ENCODE data around the gene SORBS2. TPM values are rescaled to one million over a fixed set of nuclear protein-coding genes. Genes with fewer than 3 reads are reported as not detected.
"Not testable (repeated sequence)": the region's sequence is repeated elsewhere in the genome, so short reads cannot be mapped to it uniquely, and the experiment has no call there.

Gene SORBS2
- total RNA-seq, 1 experiment from 2014 or later = 1.5 TPM

DNA sequence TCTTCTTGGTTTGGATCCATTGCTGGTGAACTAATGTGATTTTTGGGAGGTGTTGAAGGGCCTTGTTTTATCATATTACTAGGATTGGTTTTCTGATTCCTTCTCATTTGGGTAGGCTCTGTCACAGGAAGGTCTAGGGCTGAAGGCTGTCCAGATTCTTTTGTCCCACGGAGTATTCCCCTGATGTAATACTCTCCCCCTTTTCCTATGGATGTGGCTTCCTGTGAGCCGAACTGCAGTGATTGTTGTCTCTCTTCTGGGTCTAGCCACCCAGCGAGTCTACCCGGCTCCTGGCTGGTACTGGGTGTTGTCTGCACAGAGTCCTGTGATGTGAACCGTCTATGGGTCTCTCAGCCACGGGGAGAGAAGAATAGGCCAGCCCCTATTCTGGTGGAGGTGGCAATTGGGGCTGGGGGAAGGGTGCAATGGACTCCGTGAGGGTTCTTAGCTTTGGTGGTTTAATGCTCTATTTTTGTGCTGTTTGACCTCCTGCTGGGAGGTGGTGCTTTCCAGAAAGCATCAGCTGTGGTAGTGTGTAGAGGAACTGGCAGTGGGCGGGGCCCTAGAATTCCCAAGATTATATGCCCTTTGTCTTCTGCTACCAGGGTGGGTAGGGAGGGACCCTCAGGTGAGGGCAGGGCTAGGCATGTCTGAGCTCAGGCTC is 252.6 kb downstream of the SORBS2 start:
- not testable (repeated sequence) for DNase-seq (ENCODE audit: low spot score)

DNA sequence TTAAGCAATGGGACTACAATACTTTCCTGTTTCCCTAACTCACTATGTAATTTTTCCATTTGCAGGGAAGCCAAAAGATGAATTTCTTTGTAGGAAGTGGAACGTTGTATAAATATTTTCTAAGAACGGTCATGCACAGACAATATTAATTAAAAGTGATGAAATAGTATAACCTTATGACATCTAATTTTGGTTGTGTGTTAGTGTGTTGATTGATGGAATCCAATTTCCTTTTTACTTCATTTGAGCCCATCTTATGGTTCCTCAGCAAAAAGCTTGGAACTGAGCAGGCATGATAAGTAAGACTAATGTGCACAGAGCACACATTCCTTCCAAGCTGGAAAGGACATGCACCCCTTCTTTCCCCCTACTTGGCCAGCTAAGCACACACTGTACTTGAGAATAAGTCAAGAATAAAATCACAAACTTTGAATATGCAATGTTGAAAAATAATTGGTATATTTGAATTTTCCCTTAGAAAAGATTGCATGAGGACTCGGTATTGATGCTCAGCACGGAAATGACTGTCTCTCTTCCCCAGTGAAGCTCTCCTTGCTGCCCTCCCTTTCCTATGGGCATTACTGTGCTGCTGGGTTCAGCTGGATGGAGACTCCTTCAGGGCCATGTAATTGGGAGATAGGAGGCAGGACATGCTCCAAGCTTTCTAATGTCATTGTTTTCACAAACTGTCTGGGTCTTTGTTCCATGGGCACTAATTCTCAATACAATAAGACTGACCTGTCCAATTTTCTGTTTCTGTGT is 257.4 kb downstream of the SORBS2 start:
- no peak for DNase-seq (ENCODE audit: low spot score)

DNA sequence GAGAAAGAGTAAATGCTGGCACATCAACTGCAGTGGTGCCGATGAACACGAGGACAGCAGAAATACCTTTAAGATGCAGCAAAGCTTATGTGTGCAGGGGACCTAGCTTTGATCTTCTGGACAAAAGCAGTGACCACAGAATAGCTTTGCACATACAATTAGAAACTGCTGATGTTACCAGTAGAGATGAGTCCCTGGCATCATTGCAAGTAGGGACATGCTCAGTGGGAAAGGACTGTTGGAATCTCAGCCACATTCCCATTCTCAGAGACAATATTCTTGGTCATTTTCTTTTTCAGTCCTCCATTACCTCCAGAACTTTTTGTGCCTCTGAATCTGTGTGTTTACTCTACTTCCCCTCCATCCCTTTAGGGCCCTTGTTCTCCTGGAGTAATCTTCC is 259.7 kb downstream of the SORBS2 start:
- no peak for DNase-seq (ENCODE audit: low spot score)

DNA sequence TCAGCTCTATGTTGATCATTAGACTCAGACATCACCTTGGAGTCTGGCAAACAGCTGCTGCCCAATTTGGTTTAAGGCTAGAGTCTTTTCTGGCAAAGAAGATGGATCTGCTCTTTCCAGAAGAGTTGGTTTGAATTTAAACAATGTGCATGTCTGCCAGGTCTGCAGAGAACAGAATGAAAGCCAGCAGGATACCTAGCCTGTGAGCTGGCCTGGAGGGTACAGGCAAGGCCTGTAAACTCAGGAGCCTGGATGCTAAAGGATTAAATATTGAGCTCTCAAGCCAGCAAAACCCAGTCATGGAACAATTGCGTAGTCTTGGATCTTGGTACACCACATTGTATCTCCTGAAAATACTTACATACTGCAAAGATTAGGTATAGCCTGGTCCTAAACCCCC is 261.1 kb downstream of the SORBS2 start:
- no peak for DNase-seq (ENCODE audit: low spot score)

DNA sequence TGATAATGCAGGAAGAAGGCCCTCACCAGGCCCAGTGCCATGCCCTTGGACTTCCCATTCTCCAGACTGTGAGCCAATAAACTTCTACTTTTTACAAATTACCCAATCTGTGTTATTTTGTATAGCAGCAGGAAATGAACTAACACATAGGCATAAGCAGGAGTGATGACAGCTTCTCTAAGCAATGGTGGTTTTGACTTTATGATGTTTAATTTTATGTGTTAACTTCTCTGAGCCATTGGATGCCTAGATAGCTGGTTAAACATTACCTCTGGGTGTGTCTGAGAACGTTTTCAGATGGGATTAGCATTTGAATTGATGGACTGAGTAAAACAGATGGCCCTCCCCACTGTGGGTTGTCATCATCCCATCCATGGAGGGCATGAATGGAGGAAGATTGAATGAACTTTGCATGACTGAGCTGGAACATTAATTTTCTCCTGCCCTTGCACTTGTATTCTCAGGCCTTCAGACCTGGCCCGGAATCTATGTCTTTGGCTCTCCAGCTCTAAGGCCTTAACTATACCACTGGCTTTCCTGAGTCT is 262.8 kb downstream of the SORBS2 start:
- no peak for DNase-seq (ENCODE audit: low spot score)

DNA sequence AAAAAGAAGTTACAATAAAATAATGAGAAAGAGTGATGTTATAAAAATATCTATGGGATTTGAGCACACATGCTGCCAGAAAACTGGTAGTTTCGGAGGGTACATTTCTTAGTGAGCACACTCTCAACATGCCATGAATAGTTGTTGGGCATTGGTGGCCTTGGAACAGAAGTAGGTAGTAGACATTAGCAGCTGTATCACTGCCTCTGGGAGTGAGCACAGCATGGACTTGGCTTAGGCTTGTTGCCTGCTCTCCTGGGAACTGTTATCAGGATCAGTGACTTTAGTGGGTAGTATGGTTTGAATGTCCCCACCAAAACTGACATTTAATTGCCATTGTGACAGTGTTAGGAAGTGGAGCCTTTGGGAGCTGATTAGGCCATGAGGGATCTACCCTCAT is 263.4 kb downstream of the SORBS2 start:
- no peak for DNase-seq (ENCODE audit: low spot score)

DNA sequence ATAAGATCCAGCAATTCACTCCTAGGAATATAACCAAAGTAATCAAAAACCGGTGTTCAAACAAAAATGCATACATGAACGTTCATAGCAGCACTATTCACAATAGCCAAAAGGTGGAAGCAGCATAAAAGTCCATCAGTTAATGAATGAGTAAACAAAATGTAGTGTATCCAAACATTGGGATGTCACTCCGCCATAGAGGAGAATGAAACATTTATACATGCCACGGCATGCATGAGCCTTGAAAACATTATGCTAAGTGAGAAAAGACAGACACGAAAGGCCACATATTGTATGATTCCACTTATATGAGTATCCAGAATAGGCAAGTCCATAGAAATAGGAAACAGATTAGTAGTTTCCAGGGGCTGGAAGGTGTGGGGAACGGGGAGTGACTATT is 265.7 kb downstream of the SORBS2 start:
- no peak for DNase-seq (ENCODE audit: low spot score)

DNA sequence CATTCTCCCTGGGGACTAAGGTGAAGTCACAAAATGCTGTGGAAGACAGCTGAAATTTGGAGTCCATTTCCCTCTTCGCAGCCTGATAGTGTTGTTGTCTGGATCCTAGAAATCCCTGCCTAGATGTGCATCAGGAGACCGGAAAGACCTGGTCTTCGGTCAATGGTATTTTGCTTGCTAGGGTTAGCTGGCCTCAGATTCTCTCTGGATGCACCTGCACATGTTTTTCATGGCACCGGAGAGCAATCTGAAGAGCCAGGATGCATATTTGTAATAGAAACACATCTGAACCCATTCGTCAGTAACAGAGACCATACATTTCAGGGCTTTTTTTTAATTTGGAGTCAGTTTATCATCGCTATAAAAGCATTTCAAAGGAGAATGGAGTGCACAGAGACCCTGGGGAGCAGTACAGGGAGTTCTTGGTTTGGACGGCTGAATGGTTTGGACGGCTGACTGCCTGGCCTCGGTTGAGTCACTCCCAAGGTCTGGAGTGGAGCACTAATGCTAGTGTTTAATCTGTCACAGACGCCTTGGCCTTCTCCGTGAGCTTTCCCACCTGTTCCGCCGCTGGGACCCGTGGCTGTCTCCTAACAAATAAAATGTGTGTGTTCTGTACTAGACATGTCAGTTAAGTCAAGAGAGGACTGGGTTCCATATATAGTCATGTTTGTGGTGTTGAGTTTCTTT is 269.2 kb downstream of the SORBS2 start:
- DNase-seq (ENCODE audit: low spot score) = no peak

DNA sequence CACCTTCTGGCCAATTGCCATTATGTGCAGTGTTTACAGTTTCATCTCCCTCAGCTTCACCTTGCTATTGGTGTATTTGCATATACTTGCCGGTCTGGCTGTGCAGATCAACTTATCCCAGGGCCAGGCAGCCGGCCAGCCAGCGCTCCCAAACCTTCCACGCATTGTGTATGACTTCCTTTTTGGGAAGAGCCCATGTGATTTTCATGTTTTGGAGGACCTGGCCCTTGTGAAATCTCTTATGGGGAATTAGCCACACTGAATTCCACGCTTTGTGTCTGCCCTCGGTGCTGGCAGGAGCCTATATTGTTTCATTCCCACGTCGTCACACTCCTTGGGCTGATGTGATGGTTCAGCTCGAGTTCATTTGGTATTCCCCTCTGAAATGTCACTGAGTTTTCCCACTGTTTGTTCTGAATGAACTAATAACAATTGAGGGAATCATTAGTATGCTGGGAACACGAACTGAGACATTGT is 270.7 kb downstream of the SORBS2 start:
- no peak for DNase-seq (ENCODE audit: low spot score)

DNA sequence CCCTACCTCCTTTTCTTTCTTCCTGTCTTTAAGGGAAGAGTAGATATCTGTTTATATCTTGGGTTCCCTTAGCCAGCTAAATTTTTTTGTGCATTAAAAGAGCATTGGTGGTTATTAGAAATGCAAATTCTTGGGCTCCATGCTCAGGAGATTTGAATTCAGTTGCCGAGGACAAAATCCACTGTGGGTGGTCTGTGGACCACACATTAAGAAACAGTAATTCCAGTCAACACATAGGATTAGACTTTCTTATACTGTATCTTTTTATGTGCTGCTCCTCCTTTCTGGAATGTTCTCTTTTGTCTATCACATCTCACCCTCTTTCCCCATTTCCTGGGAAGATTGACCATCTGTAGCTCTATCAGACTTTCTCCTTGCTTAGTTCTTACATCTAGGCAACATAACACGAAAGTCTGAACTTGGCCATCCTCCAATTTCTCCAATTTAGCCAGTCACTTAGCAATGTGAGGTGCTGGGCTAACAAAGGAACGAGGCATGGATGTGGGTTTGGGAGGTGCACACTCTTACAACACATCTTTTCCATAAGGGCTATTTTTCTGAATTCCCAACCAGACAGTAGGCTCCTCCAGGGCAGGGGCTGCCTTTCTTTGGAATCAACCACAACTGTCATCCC is 271.4 kb downstream of the SORBS2 start:
- no peak for DNase-seq (ENCODE audit: low spot score)

DNA sequence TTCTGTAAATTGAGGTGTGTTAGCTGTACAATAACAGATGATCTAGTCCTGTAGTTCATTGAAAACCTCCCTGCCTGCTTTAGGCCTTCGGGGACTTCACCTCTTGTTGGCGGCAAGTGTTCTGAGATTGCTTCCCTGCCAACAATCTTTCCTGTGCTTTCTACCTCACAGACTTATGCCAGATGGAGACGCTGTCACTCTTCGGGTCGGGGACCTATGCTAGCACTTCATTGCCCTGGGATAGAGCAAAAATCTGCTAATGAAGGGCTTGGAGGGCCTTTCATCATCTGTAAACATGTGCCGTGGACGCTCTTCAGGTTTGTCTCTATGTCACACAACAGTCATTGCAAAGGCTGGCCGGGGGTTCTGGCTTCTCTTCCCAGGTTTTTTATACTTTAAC is 272.0 kb downstream of the SORBS2 start:
- DNase-seq (ENCODE audit: low spot score) = no peak

DNA sequence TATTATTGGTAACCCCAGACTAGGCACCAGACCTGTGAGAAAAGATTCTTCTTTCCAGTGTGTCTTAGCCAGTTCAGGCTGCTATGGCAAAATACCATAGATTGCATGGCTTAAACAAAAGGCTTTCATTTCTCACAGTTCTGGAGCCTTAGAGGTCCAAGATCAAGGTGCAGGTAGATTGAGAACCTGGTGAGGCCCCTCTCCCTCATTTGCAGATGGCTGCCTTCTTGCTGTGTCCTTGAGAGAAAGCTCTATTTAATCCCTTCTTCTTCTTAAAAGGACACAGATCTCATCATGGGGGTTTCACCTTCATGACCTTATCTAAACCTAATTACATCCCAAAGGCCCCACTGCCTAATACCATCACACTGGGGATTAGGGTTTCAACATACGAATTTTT is 273.2 kb downstream of the SORBS2 start:
- DNase-seq (ENCODE audit: low spot score) = no peak

DNA sequence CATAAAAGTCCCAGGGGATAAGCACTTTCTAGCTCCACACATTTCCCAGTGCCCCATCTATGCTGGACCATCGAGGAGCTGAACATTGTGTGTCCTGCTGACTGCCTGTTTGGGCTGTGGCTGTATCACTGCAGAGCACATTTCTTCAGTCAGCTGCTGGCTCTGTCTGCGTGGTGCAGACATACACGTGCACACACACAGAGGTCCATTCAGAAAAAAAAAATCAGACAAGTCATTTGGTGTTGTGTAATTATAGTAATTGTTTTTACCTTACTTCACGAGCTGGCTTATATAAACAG is 275.6 kb downstream of the SORBS2 start:
- no peak for DNase-seq (ENCODE audit: low spot score)

DNA sequence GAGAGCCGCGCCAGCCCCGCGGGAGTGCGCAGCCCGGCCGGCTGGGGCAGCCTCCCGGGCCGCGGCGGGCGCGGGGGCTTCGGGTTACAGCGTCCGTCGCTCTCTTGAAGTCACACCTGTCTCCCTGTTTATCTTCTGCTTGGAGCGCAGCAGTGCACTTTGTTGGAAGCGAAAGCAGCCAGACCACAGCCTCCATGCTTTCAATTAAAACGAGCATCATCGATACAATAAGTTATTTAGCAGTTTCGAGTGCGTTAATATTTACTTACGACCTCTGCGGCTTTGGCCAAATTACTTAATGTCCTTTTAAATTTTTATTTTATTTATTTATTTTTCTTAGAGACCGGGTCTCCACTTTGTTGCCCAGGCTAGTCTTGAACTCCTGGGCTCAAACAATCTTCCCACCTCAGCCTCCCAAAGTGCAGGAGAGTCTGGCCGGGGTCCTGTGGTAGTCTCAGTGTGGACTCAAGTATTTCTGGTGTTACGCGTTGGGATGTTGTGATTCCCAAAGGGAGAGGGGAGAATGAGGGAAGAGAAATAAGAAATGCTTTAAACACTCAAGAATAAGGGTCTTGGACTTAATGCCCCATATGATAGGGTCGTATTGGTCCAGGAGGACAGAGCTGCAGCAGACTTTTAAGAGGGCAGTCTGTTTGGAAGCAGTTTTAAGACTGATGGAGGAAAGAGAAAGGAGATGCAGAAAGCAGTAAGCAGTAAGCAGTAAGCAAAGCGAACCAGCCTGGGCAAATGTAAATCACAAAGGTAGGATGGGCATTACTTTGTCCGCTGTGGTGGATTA is 276.2 kb downstream of the SORBS2 start:
- no peak for DNase-seq (ENCODE audit: low spot score)
